GM12878 (cell line): ENCODE results near the gene CD300LG. TPM values are rescaled to one million over a fixed set of nuclear protein-coding genes. Genes with fewer than 3 reads are reported as not detected.
"Not testable (repeated sequence)": the region's sequence is repeated elsewhere in the genome, so short reads cannot be mapped to it uniquely, and the experiment has no call there.

Experiments
- ATAC-seq: fragments of 200-7000 bp; cut with Tn5 transposase; 3 replicates; pipeline ENCODE4 v1.9.1; 2020; ENCODE audit warnings: mild to moderate bottlenecking, moderate library complexity
- BruUV-seq: library from RNA; stranded (reverse); fragments of 400-500 nt; replicated peaks from 2 replicates; lab custom pipeline; 2021; lab: Mats Ljungman, UMichigan
- CTCF ChIA-PET: fragments of 300-600 bp; sonication (Branson Sonifier 250); formaldehyde crosslinking; extraction: SDS; loops from one replicate; lab custom pipeline; 2021; ENCODE audit warnings: inconsistent platforms; lab: Yijun Ruan, JAX
- POLR2A ChIA-PET: fragments of 350-600 bp; formaldehyde crosslinking; extraction: SDS; loops from one replicate; lab custom pipeline; 2021; ENCODE audit warnings: inconsistent platforms; lab: Charles Lee
- RAD21 ChIA-PET: fragments of 300-600 bp; sonication (Branson Sonifier 250); formaldehyde crosslinking; loops from one replicate; lab custom pipeline; 2023; ENCODE audit warnings: antibody characterized with exemption; ENCODE audit not compliant: unreplicated experiment; lab: Charles Lee
- SMC1A ChIA-PET: fragments of 300-600 bp; sonication (Branson Sonifier 250); formaldehyde crosslinking; loops from one replicate; lab custom pipeline; 2023; ENCODE audit not compliant: unreplicated experiment, uncharacterized antibody; lab: Charles Lee
- DNase-seq: peaks from one replicate; pipeline ENCODE4 v3.0.0-alpha.2; 2011; ENCODE audit warnings: low read depth, low spot score
- FAIRE-seq: peaks from 3 replicates; lab custom pipeline; 2011; peaks lifted over from hg19 to GRCh38; lab: Jason Lieb, UNC
- H2AFZ ChIP-seq: 2 replicates; pipeline ENCODE4 v1.6.0; 2011; ENCODE audit warnings: low read depth, low read length, control low read depth; ENCODE audit not compliant: control insufficient read depth
- H3K27ac ChIP-seq: 2 replicates; pipeline ENCODE4 v1.5.1; 2011; ENCODE audit warnings: control low read depth; ENCODE audit not compliant: control insufficient read depth, insufficient read depth
- H3K27me3 ChIP-seq, 2 experiments: replicated peaks in 1 of 2; 2 replicates each; pipeline versions ENCODE4 v1.6.0 to v1.6.1; 2011; ENCODE audit warnings: low read length in 1 of 2; ENCODE audit not compliant: control insufficient read depth in 2 of 2, insufficient read depth in 2 of 2
- H3K36me3 ChIP-seq, 2 experiments: 2 replicates each; pipeline ENCODE4 v1.5.1; 2011; ENCODE audit warnings: low read length in 1 of 2; ENCODE audit not compliant: control insufficient read depth in 2 of 2, insufficient read depth in 2 of 2
- H3K4me1 ChIP-seq: 2 replicates; pipeline ENCODE4 v1.6.1; 2011; ENCODE audit warnings: mild to moderate bottlenecking, low read length, moderate library complexity, mixed read lengths; ENCODE audit not compliant: control insufficient read depth, insufficient read depth
- H3K4me2 ChIP-seq: 2 replicates; pipeline ENCODE4 v1.6.0; 2011; ENCODE audit warnings: control low read depth; ENCODE audit not compliant: control insufficient read depth, insufficient read depth
- H3K4me3 ChIP-seq: fragments of 200-600 bp; sonication (generic); 2 replicates; pipeline ENCODE4 v1.5.1; 2016
- H3K79me2 ChIP-seq: 2 replicates; pipeline ENCODE4 v1.6.0; 2011; ENCODE audit warnings: low read length; ENCODE audit not compliant: control insufficient read depth, insufficient read depth
- H3K9ac ChIP-seq: 2 replicates; pipeline ENCODE4 v1.8.0; 2011; ENCODE audit warnings: low read length, control low read depth, mixed read lengths; ENCODE audit not compliant: control insufficient read depth, insufficient read depth
- H3K9me3 ChIP-seq: replicated peaks from 3 replicates; pipeline ENCODE4 v1.5.1; 2011; ENCODE audit warnings: mild to moderate bottlenecking, low read length; ENCODE audit not compliant: control insufficient read depth, insufficient read depth
- H4K20me1 ChIP-seq: 2 replicates; pipeline ENCODE4 v1.6.0; 2011; ENCODE audit not compliant: control insufficient read depth, insufficient read depth
- CHD2 ChIP-seq: IDR thresholded peaks from 2 replicates; pipeline ENCODE4 v1.6.1; 2011; ENCODE audit warnings: low read depth, low read length, improper control_type of control experiment, borderline replicate concordance
- FOXK2 ChIP-seq: fragments of 450-650 bp; IDR thresholded peaks from 2 replicates; pipeline ENCODE4 v1.6.1; 2017; ENCODE audit warnings: mild to moderate bottlenecking, moderate library complexity
- GATAD2B ChIP-seq: fragments of 450-650 bp; conservative IDR thresholded peaks from 2 replicates; pipeline ENCODE4 v1.6.1; 2017; ENCODE audit warnings: low read depth, mild to moderate bottlenecking, moderate library complexity
- KAT2A ChIP-seq: conservative IDR thresholded peaks from 2 replicates; pipeline ENCODE4 v1.6.1; 2011; ENCODE audit warnings: low read depth, low read length; ENCODE audit not compliant: control insufficient read depth
- LARP7 ChIP-seq: fragments of 450-650 bp; IDR thresholded peaks from 2 replicates; pipeline ENCODE4 v1.6.1; 2017; ENCODE audit warnings: mild to moderate bottlenecking
- WGBS: methylation state at CpG from one replicate; pipeline ENCODE4 v1.1.6; 2016; ENCODE audit warnings: low lambda C conversion rate; ENCODE audit not compliant: insufficient replicate concordance, insufficient coverage; ENCODE audit errors: missing lambda C conversion rate; 5-methylcytosine and 5-hydroxymethylcytosine counted together
- in situ Hi-C: fragments of 300-500 bp; cut with MboI; formaldehyde crosslinking; loops from 9 replicates; pipeline ENCODE4 v1.14.3; 2018; ENCODE audit warnings: mixed read lengths
- intact Hi-C: fragments of 100-400 bp; cut with micrococcal nuclease; formaldehyde crosslinking; loops from one replicate; pipeline ENCODE4 v1.14.2; 2022; ENCODE audit not compliant: unreplicated experiment
- polyA plus RNA-seq, 11 experiments: library from polyadenylated mRNA; depleted of rRNA in 4 of 11; unstranded in 6 of 11; stranded (reverse) in 5 of 11; fragments of >200 nt; fragmentation: Nextera tagmentation in 4 of 11; fragmentation: Illumina TruSeq in 1 of 11; extraction: Ambion mirVana in 4 of 11; extraction: Trizol in 1 of 11; gene quantifications; 1 replicate in 1 of 11; 2 replicates in 10 of 11; pipeline versions ENCODE4 v1.2.1 to v1.2.3, GENCODE V29; 2011 to 2016; ENCODE audit warnings: inconsistent platforms in 2 of 11, missing spikeins in 2 of 11, low read depth in 1 of 11
- total RNA-seq, 4 experiments: library from RNA; depleted of rRNA in 3 of 4; stranded (reverse); fragments of >200 nt in 3 of 4; fragmentation: Illumina TruSeq in 1 of 4; extraction: Trizol in 1 of 4; gene quantifications; 2 replicates each; pipeline versions ENCODE4 v1.2.1 to v1.2.3, GENCODE V29; 2013 to 2021
- TF ChIP-seq, protein P1 (sequence below): fragments of 450-650 bp; IDR thresholded peaks from 2 replicates; pipeline ENCODE4 v1.6.1; 2014; ENCODE audit warnings: mild to moderate bottlenecking
- TF ChIP-seq, protein P2 (sequence below): IDR thresholded peaks from 2 replicates; pipeline ENCODE4 v1.6.1; 2012; ENCODE audit warnings: low read depth, low read length, improper control_type of control experiment
- TF ChIP-seq, protein P3 (sequence below): fragments of 450-650 bp; IDR thresholded peaks from 2 replicates; pipeline ENCODE4 v1.6.1; 2018; ENCODE audit warnings: mild to moderate bottlenecking, low read depth, moderate library complexity; ENCODE audit not compliant: partially characterized antibody

The CD300LG gene
- total and polyA plus RNA-seq, 10 of the 15 experiments (the other 5 are each of a cell fraction or from before 2014, with no cell fraction given): not detected

DNA sequence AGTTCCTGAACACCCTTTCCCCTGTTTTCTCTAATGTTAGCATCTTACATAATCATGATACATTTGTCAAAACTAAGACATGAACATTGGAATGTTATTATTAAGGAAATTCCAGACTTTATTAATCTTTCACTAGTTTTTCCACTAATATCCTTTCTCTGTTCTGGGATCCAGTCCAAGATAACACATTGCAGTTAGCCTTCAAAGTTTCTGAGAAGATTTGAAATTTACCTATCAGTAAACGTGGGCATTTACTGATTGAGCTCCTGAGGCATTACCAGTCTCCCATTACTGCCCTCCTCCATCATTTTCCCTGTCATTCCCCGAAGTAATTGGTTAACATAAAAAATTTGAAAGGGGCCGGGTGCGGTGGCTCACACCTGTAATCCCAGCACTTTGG, 5.7 kb upstream of the CD300LG start:
- H3K27me3 ChIP-seq: no peaks in the 10 kb centered on the region; a peak in 1 of 4 replicates
- BruUV-seq: no TSS peak
- SMC1A ChIA-PET: interaction anchor here (1.6 kb wide), 1 partner anchor 13 kb away, joined by 3 read pairs; no protein-coding TSS in a partner anchor
- CTCF ChIA-PET: interaction anchor here (1.3 to 1.6 kb wide), 4 partner anchors 12 to 146 kb away, joined by 3 to 4 read pairs (median 4); no protein-coding TSS in a partner anchor
- RAD21 ChIA-PET: no interaction called here
- 26% methylated on average over 4 of the region's 4 CpGs for WGBS
- no peak overlapping the region for H3K4me2 ChIP-seq
- H3K36me3 ChIP-seq: no peaks in the 10 kb centered on the region
- no peak overlapping the region for H3K9ac ChIP-seq
- POLR2A ChIA-PET: interaction anchor here (0.6 kb wide), 1 partner anchor 377 kb away, joined by 3 read pairs; no protein-coding TSS in a partner anchor
- ATAC-seq: no peak
- TF ChIP-seq FOXK2 (no peak), GATAD2B (no peak), KAT2A (no peak), LARP7 (no peak), CHD2 (no peak)
- TF ChIP-seq, protein P1, sequence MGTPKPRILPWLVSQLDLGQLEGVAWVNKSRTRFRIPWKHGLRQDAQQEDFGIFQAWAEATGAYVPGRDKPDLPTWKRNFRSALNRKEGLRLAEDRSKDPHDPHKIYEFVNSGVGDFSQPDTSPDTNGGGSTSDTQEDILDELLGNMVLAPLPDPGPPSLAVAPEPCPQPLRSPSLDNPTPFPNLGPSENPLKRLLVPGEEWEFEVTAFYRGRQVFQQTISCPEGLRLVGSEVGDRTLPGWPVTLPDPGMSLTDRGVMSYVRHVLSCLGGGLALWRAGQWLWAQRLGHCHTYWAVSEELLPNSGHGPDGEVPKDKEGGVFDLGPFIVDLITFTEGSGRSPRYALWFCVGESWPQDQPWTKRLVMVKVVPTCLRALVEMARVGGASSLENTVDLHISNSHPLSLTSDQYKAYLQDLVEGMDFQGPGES: no peak
- TF ChIP-seq, protein P2, sequence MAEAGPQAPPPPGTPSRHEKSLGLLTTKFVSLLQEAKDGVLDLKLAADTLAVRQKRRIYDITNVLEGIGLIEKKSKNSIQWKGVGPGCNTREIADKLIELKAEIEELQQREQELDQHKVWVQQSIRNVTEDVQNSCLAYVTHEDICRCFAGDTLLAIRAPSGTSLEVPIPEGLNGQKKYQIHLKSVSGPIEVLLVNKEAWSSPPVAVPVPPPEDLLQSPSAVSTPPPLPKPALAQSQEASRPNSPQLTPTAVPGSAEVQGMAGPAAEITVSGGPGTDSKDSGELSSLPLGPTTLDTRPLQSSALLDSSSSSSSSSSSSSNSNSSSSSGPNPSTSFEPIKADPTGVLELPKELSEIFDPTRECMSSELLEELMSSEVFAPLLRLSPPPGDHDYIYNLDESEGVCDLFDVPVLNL: no peak
- TF ChIP-seq, protein P3, sequence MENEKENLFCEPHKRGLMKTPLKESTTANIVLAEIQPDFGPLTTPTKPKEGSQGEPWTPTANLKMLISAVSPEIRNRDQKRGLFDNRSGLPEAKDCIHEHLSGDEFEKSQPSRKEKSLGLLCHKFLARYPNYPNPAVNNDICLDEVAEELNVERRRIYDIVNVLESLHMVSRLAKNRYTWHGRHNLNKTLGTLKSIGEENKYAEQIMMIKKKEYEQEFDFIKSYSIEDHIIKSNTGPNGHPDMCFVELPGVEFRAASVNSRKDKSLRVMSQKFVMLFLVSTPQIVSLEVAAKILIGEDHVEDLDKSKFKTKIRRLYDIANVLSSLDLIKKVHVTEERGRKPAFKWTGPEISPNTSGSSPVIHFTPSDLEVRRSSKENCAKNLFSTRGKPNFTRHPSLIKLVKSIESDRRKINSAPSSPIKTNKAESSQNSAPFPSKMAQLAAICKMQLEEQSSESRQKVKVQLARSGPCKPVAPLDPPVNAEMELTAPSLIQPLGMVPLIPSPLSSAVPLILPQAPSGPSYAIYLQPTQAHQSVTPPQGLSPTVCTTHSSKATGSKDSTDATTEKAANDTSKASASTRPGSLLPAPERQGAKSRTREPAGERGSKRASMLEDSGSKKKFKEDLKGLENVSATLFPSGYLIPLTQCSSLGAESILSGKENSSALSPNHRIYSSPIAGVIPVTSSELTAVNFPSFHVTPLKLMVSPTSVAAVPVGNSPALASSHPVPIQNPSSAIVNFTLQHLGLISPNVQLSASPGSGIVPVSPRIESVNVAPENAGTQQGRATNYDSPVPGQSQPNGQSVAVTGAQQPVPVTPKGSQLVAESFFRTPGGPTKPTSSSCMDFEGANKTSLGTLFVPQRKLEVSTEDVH: no peak
- no peaks in the 10 kb centered on the region for H4K20me1 ChIP-seq
- no peak for FAIRE-seq
- intact Hi-C loops: no loop called here
- no peaks in the 10 kb centered on the region for H3K9me3 ChIP-seq
- no peak overlapping the region for H3K27ac ChIP-seq
- H3K79me2 ChIP-seq: no peaks in the 10 kb centered on the region
- no peak overlapping the region for H2AFZ ChIP-seq
- in situ Hi-C loops: no loop called here
- H3K4me3 ChIP-seq: no peak overlapping the region
- DNase-seq: no peak
- no peaks in the 10 kb centered on the region for H3K4me1 ChIP-seq

- BruUV-seq, H4K20me1 ChIP-seq, H2AFZ ChIP-seq, DNase-seq, H3K27me3 ChIP-seq, H3K79me2 ChIP-seq, H3K4me3 ChIP-seq, H3K9me3 ChIP-seq, intact Hi-C loops, H3K4me1 ChIP-seq, in situ Hi-C loops, ATAC-seq, H3K4me2 ChIP-seq, SMC1A ChIA-PET, H3K36me3 ChIP-seq, H3K9ac ChIP-seq, FAIRE-seq, H3K27ac ChIP-seq: not testable (repeated sequence)
- 65% methylated on average over 17 of the region's 54 CpGs for WGBS
- RAD21 ChIA-PET: interaction anchor here (1.1 kb wide), 1 partner anchor 21 kb away, joined by 3 read pairs; no protein-coding TSS in a partner anchor
- POLR2A ChIA-PET: interaction anchor here (0.6 to 0.7 kb wide), 2 partner anchors 146 to 193 kb away, joined by 5 read pairs; no protein-coding TSS in a partner anchor
- CTCF ChIA-PET: interaction anchor here (0.6 to 1.6 kb wide), 4 partner anchors 11 to 147 kb away, joined by 3 read pairs; no protein-coding TSS in a partner anchor
These were observed 4.6 kb upstream of the CD300LG start for GRCh38 chr17:43842091-43842974.
